SH-SY5Y (cell line): ENCODE measurements around the gene TACR1.

Experiments used
- GATA2 ChIP-seq: IDR thresholded peaks from 2 replicates; pipeline ENCODE4 v1.6.1; 2011; ENCODE audit warnings: mild to moderate bottlenecking, low read depth, low read length
- GATA3 ChIP-seq: IDR thresholded peaks from 2 replicates; pipeline ENCODE4 v1.6.1; 2011; ENCODE audit warnings: low read depth, mild to moderate bottlenecking, low read length, moderate library complexity

Gene TACR1

DNA sequence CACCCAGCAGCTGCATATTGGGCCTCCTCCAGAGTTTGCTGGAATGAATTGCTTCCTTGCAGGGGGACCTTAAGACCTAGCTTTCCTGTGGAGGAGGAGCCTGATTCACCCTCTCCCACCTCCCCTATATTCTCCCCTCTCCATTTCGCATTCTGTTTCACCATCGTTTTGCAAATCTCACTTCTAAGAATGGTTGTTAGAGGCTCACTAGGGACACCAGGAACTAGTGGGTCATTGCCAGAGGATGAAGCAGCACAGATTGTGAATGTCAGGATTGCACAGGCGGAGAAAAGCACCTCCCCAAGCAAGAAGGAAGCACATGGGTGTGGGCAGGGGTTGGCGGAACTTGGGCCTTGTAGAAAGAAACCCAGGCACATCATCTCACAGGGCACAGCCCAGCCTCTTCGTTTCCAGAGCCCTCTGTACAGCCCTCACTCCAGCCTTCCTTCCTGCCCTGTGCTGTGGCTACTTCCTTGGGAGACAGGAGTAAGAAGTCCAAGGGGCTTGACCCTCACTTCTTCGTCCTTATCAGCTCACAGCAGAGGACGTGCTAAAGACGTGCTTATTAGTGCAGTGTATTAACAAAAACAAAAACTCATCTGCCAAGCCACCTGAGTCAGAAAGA lies 63.4 kb downstream of the TACR1 start:
- TF ChIP-seq GATA3 (no peak), GATA2 (no peak)

- TF ChIP-seq GATA2 (no peak), GATA3 (no peak)
Observed at GRCh38 chr2:75134860-75135259, 64.5 kb downstream of the TACR1 start.

GRCh38 chr2:75133621-75134570 lies 65.4 kb downstream of the TACR1 start:
- TF ChIP-seq GATA3 (no peak), GATA2 (no peak)

DNA sequence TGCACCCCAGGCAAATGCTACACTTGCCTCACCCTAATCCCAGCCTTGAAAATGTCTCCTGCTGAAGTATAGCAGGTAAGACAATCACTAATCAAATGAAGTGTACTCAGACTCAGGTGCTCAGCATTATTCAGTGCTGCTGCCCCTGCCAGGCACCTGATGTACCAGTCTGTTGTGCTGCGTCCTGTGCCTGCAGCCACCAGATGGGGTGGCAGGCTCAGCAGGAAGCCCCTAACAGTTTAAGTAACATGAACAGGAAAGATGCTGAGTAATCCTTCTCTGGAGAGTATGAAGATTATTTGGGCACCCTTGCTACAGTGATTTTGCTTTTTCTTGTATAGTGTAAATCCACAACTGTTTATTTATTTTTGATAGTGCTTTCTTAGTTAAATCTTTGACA lies 69.1 kb downstream of the TACR1 start:
- TF ChIP-seq GATA2: no peak

- TF ChIP-seq GATA2: no peak
- no peak for TF ChIP-seq GATA3
Observed at GRCh38 chr2:75123876-75124275, 75.4 kb downstream of the TACR1 start.

- TF ChIP-seq GATA2 (no peak), GATA3 (no peak)
Observed at GRCh38 chr2:75113231-75113869, 86.0 kb downstream of the TACR1 start.

GRCh38 chr2:75108937-75109482 lies 90.3 kb downstream of the TACR1 start:
- TF ChIP-seq GATA3: no peak
- no peak for TF ChIP-seq GATA2

DNA sequence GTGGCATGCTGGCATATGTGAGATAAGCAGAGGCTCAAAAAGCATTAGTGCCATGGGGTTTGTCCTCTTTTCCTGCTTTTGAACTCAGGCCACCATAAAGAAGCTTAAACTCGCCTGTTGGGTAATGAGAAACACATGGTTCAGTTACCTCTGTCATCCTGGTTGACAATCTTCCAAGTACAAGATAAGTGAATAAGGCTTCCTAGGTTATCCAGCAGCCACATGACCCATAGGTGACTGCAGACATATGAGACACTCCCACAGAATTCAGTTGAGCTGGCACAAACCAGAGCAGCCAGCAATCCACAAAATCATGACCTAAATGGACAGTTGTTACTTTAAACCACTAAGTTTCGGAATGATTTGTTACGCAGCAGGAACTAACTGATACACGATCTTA lies 97.3 kb downstream of the TACR1 start:
- TF ChIP-seq GATA3: no peak
- TF ChIP-seq GATA2: no peak

DNA sequence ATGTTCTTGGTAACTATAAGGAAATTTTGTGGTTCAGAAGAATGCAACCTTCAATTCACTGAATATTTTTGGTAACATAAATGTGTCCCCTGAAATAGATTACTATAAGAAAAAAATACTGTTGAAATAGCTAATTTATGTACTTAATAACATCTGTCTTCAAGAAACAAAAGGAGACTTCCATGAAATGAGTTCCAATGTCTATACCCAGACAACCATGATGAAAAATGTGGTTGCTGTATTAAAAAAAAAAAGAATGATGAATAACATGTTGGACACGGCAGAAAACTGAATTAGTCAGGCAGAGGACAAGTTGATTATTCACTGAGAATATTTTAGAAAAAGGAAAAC lies 98.5 kb downstream of the TACR1 start:
- TF ChIP-seq GATA3 (no peak), GATA2 (no peak)

- peak; percentile 54; the same call in 1 of the 2 replicates for TF ChIP-seq GATA2
- TF ChIP-seq GATA3: no peak
Observed at GRCh38 chr2:75100011-75100800, 99.1 kb downstream of the TACR1 start.

- TF ChIP-seq GATA2: no peak
- no peak for TF ChIP-seq GATA3
Observed at GRCh38 chr2:75099521-75099922, 99.8 kb downstream of the TACR1 start.

- TF ChIP-seq GATA2: no peak
Observed at GRCh38 chr2:75098856-75099255, 100.5 kb downstream of the TACR1 start.

GRCh38 chr2:75097831-75098230 lies 101.5 kb downstream of the TACR1 start:
- TF ChIP-seq GATA2 (no peak), GATA3 (no peak)

GRCh38 chr2:75094405-75094804 lies 104.9 kb downstream of the TACR1 start:
- TF ChIP-seq GATA3 (no peak), GATA2 (no peak)
